Measurements from ENCODE around the gene H2BW1. TPM values are rescaled to one million over a fixed set of nuclear protein-coding genes. Genes with fewer than 3 reads are reported as not detected.
"Not testable (repeated sequence)": the region's sequence is repeated elsewhere in the genome, so short reads cannot be mapped to it uniquely, and the experiment has no call there.

Gene H2BW1
- polyA plus RNA-seq, 1 donor from 2014 or later = not detected

DNA sequence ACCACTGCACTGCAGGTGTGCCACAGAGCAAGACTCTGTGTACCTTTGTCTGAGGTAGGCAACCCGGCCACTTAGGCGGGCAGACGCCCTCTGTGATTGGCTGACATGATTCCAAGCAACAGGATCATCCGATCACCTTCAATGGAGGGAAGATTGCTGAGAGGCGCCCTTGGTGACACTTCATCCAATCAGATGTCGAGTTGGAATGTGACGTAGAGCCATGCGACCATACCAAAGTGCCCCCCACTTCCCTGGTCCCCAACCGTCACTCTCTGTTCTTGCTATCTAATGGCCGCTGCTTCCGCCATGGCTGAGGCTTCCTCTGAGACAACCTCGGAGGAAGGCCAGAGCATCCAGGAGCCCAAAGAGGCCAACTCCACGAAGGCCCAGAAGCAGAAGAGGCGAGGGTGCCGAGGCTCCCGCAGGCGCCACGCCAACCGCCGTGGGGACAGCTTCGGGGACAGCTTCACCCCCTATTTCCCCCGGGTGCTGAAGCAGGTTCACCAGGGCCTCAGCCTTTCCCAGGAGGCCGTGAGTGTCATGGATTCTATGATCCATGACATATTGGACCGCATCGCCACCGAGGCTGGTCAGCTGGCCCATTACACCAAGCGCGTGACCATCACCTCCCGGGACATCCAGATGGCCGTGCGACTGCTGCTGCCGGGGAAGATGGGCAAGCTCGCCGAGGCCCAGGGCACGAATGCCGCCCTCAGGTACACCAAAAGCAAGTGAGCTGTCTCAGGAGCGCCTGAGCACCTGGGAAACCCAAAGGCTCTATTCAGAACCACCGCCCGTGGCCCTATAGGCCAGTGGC, 26.4 kb upstream of the H2BW1 start, which contains the start of gene H2BW2:
H2BW2 (plus strand) TSS at position 268 of the 817 bp plus-strand sequence; CDS start at position 307, 39 bp downstream.
- Histone ChIP-seq H3K9me2 (ENCODE audit: insufficient read depth, low read length) (no peaks in the 10 kb centered on the region), H3K4me2 (ENCODE audit: low read length) (no peak within 1 kb of the TSS), H3K27me3 (ENCODE audit: insufficient read depth, low read depth, low read length) (no peaks in the 10 kb centered on the region), H4K20me1 (ENCODE audit: insufficient read depth) (no peaks in the 10 kb centered on the region), H3F3A (ENCODE audit: insufficient read depth, low read length, poor library complexity, severe bottlenecking) (no peaks in the 10 kb centered on the region), H3K79me2 (replicated peaks; ENCODE audit: insufficient read depth, low read length) (no peaks in the 10 kb centered on the region), H3K9me3 (ENCODE audit: low read length) (no peaks in the 10 kb centered on the region), H3K36me3 (ENCODE audit: insufficient read depth, low read length) (no peaks in the 10 kb centered on the region), H2AFZ (ENCODE audit: low read depth, low read length) (no peak within 1 kb of the TSS), H3K27ac (ENCODE audit: low read length) (no peak within 1 kb of the TSS), H3K9ac (ENCODE audit: low read length) (no peak within 1 kb of the TSS), H3K4me3 (ENCODE audit: low read length) (no peak within 1 kb of the TSS)
- TF ChIP-seq, protein P1, sequence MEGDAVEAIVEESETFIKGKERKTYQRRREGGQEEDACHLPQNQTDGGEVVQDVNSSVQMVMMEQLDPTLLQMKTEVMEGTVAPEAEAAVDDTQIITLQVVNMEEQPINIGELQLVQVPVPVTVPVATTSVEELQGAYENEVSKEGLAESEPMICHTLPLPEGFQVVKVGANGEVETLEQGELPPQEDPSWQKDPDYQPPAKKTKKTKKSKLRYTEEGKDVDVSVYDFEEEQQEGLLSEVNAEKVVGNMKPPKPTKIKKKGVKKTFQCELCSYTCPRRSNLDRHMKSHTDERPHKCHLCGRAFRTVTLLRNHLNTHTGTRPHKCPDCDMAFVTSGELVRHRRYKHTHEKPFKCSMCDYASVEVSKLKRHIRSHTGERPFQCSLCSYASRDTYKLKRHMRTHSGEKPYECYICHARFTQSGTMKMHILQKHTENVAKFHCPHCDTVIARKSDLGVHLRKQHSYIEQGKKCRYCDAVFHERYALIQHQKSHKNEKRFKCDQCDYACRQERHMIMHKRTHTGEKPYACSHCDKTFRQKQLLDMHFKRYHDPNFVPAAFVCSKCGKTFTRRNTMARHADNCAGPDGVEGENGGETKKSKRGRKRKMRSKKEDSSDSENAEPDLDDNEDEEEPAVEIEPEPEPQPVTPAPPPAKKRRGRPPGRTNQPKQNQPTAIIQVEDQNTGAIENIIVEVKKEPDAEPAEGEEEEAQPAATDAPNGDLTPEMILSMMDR (IDR thresholded peaks at IDR 0.05; ENCODE audit: poor library complexity, severe bottlenecking) = no peak
- TF ChIP-seq SMC3 (conservative IDR thresholded peaks at IDR 0.05; ENCODE audit: poor library complexity) (no peak), EZH2 (IDR thresholded peaks at IDR 0.05; ENCODE audit: borderline replicate concordance, insufficient read depth, low read length, poor library complexity, severe bottlenecking) (no peak), MXI1 (conservative IDR thresholded peaks at IDR 0.05; ENCODE audit: poor library complexity, severe bottlenecking) (no peak), TAF1 (IDR thresholded peaks at IDR 0.05; ENCODE audit: low read depth) (no peak), POLR2AphosphoS5 (IDR thresholded peaks at IDR 0.05) (no peak), REST (IDR thresholded peaks at IDR 0.05; ENCODE audit: borderline replicate concordance) (no peak)

- no peaks in the 10 kb centered on the region for H3K9me3 ChIP-seq (ENCODE audit: low read length)
- no peak overlapping the region for H3K9ac ChIP-seq (ENCODE audit: low read length)
- H3K4me2 ChIP-seq (ENCODE audit: low read length) = no peak overlapping the region
- no peaks in the 10 kb centered on the region for H4K20me1 ChIP-seq (ENCODE audit: insufficient read depth)
- no peaks in the 10 kb centered on the region for H3K9me2 ChIP-seq (ENCODE audit: insufficient read depth, low read length)
- H2AFZ ChIP-seq (ENCODE audit: low read depth, low read length) = no peak overlapping the region
- H3K27me3 ChIP-seq (ENCODE audit: insufficient read depth, low read depth, low read length) = no peaks in the 10 kb centered on the region
- no peak overlapping the region for H3K27ac ChIP-seq (ENCODE audit: low read length)
- no peaks in the 10 kb centered on the region for H3F3A ChIP-seq (ENCODE audit: insufficient read depth, low read length, poor library complexity, severe bottlenecking)
- no peak overlapping the region for H3K4me3 ChIP-seq (ENCODE audit: low read length)
- TF ChIP-seq RAD21 (conservative IDR thresholded peaks at IDR 0.05) = no peak
- TF ChIP-seq, protein P1 (IDR thresholded peaks at IDR 0.05; ENCODE audit: poor library complexity, severe bottlenecking) = no peak
- no peak for TF ChIP-seq MXI1 (conservative IDR thresholded peaks at IDR 0.05; ENCODE audit: poor library complexity, severe bottlenecking)
- no peak for TF ChIP-seq REST (IDR thresholded peaks at IDR 0.05; ENCODE audit: borderline replicate concordance)
- TF ChIP-seq EP300 (conservative IDR thresholded peaks at IDR 0.05; ENCODE audit: poor library complexity, severe bottlenecking) = no peak
- TF ChIP-seq EZH2 (IDR thresholded peaks at IDR 0.05; ENCODE audit: borderline replicate concordance, insufficient read depth, low read length, poor library complexity, severe bottlenecking) = no peak
- TF ChIP-seq SMC3 (conservative IDR thresholded peaks at IDR 0.05; ENCODE audit: poor library complexity) = no peak
- TF ChIP-seq POLR2AphosphoS5 (IDR thresholded peaks at IDR 0.05) = no peak
- TF ChIP-seq TAF1 (IDR thresholded peaks at IDR 0.05; ENCODE audit: low read depth) = no peak
- H3K79me2 ChIP-seq (replicated peaks; ENCODE audit: insufficient read depth, low read length) = no peaks in the 10 kb centered on the region
- H3K36me3 ChIP-seq (ENCODE audit: insufficient read depth, low read length) = no peaks in the 10 kb centered on the region
Measured at GRCh38 chrX:104018126-104018525, 4.6 kb upstream of the H2BW1 start.

DNA sequence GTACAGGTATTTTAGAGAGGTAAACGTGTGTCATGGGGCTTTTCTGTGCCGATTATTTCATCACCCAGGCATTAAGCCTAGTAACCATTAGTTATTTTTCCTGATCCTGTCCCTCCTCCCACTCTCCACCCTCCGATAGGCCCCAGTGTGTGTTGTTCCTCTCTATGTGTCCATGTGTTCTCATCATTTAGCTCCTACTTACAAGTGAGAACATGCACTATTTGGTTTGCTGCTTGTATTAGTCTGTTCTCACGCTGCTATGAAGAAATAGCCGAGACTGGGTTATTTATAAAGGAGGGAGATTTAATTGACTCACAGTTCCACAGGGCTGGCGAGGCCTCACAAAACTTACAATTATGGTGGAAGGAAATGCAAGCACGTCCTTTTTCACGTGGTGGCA, 2.1 kb upstream of the H2BW1 start:
- H2AFZ ChIP-seq (ENCODE audit: low read depth, low read length) = not testable (repeated sequence)

More for the DNA sequence above, 2.1 kb upstream of the H2BW1 start:
- not testable (repeated sequence) for H3K36me3 ChIP-seq (ENCODE audit: insufficient read depth, low read length); H3K4me3 ChIP-seq (ENCODE audit: low read length); H3K79me2 ChIP-seq (replicated peaks; ENCODE audit: insufficient read depth, low read length); H3K9me2 ChIP-seq (ENCODE audit: insufficient read depth, low read length); H3K27me3 ChIP-seq (ENCODE audit: insufficient read depth, low read depth, low read length); H3K9ac ChIP-seq (ENCODE audit: low read length); H4K20me1 ChIP-seq (ENCODE audit: insufficient read depth); H3K4me2 ChIP-seq (ENCODE audit: low read length); H3K27ac ChIP-seq (ENCODE audit: low read length); H3F3A ChIP-seq (ENCODE audit: insufficient read depth, low read length, poor library complexity, severe bottlenecking); H3K9me3 ChIP-seq (ENCODE audit: low read length)

All from neural cell (in vitro differentiated cells).